C4-2B (cell line): ENCODE data around the gene GPC2.
"Not testable (repeated sequence)": the region's sequence is repeated elsewhere in the genome, so short reads cannot be mapped to it uniquely, and the experiment has no call there.

Experiments
- CTCF ChIP-seq: fragments of 450-650 bp; conservative IDR thresholded peaks from 2 replicates; pipeline ENCODE4 v1.5.1; 2017; ENCODE audit warnings: mild to moderate bottlenecking
- ZFX ChIP-seq: fragments of 450-650 bp; IDR thresholded peaks from 2 replicates; pipeline ENCODE4 v1.6.1; 2017

- TF ChIP-seq ZFX, CTCF: not testable (repeated sequence)
These were observed 5.9 kb upstream of the GPC2 start for GRCh38 chr7:100183090-100183489.
